GM12875 (cell line): ENCODE data around the gene CDC42BPG.
A peak's percentile ranks its signal among the peaks of the same experiment; 100 is the strongest.

Experiments used
- H3K4me3 ChIP-seq: one replicate; pipeline ENCODE4 v1.5.1; 2011; ENCODE audit warnings: low read depth, low read length, control low read depth
- TF ChIP-seq, protein P1 (sequence below): IDR thresholded peaks from 2 replicates; pipeline ENCODE4 v1.5.1; 2011; ENCODE audit warnings: low read depth, mild to moderate bottlenecking, control low read depth, inconsistent platforms, low read length, moderate library complexity, borderline replicate concordance; ENCODE audit not compliant: insufficient read depth

Gene CDC42BPG

DNA sequence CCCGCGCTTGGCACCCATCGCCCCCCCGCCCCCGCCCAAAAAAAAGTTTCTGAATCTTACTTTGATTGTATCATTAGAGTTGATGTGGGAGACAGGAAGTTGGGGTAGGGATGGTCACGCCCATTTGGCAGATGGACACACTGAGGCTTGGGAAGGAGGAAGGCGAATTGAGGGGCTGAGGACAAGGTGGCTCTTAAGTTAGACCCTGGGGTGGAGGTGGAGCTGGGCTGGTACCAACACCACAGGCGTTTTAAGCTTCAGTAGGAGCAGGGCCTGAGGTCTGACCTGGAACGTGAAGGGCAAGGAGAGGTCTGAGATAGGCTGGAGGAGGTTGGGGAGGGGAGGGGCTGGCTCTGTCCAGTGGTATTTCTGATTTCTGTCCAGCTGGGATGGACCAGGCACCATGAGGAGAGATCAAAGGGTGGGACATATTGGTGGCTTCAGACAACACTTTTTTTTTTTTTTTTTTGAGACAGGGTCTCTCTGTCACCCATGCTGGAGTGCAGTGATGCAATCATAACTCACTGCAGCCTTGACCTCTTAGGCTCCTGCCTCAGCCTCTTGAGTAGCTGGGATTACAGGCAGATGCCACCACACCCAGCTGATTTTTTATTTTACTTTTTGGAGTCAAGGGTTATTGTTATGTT is 799 bp upstream of the CDC42BPG start:
- TF ChIP-seq, protein P1, sequence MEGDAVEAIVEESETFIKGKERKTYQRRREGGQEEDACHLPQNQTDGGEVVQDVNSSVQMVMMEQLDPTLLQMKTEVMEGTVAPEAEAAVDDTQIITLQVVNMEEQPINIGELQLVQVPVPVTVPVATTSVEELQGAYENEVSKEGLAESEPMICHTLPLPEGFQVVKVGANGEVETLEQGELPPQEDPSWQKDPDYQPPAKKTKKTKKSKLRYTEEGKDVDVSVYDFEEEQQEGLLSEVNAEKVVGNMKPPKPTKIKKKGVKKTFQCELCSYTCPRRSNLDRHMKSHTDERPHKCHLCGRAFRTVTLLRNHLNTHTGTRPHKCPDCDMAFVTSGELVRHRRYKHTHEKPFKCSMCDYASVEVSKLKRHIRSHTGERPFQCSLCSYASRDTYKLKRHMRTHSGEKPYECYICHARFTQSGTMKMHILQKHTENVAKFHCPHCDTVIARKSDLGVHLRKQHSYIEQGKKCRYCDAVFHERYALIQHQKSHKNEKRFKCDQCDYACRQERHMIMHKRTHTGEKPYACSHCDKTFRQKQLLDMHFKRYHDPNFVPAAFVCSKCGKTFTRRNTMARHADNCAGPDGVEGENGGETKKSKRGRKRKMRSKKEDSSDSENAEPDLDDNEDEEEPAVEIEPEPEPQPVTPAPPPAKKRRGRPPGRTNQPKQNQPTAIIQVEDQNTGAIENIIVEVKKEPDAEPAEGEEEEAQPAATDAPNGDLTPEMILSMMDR, result no peak
- peak overlapping the region; percentile 45 for H3K4me3 ChIP-seq

DNA sequence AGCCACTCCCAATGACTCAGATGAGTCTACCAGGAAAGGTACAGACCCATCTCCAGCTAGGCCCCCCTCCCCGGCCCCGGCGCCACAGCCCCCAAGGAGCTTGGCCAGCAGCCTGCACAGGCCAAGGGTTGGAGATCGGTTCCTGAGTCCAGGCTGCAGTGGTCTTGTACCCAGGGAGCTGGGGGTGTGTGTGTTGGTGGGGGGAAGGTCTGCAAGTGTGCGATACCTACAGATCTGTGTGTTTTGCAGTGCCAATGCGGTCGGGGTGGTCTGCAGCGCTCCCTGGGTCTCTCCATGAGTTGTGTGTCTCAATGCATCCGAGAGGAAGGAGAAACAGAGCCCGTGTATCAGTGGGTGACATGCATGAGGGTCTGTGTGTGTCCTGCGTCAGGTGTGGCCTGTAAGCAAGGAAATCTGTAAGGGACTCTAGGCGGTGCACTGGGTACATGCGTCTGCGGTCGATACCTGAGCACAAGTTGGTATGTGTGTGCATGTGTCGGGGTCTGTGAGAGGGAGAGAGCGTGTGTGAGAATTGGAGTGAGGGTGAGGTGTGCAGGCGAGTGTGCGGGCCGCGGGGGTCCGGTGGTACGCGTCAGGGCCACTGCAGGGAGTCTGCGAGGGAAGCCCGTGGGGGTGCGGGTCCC is 645 bp downstream of the CDC42BPG start:
- TF ChIP-seq, protein P1, result no peak
- H3K4me3 ChIP-seq, result peak overlapping the region; percentile 34

DNA sequence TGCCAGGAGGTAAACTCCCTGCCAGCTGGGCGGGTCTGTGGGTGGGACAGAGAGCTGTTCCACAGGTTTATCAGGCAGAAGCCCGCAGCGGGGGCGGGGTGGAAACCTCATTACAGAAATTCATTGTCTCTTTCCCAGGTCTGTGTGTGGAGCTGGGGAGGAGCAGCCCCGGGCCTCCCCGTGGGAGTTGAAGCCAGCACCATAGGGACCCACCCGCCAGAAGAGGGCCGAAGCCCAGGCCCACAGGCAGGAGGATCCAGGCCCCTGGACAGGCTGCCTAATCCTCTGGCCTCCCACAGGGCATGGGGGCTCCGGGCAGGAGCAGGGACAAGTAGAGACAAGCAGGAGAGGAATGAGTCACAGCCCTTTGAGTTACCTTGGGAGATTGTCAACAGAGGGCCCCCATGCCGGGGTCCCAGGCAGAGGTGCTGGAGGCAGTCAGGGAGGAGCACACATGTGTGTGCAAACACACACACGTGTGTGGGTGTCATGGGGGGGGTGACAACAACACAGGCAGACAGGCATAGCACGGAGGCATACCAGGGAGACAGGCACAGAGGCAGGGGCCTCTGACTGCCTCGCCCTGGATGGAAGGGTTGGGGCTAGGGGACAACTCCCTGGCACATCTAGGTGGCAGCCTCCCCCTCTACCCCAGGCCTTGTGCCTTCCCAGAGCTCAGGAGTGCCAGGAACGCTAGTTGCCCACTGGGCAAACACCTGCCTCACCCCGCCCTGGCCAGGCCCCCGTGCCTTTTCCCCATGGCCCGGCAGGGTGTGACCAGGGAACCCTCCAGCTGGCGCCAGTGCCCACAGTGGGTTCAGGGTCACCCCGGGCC is 1.4 kb downstream of the CDC42BPG start:
- no peak overlapping the region for H3K4me3 ChIP-seq
- TF ChIP-seq, protein P1, result no peak

DNA sequence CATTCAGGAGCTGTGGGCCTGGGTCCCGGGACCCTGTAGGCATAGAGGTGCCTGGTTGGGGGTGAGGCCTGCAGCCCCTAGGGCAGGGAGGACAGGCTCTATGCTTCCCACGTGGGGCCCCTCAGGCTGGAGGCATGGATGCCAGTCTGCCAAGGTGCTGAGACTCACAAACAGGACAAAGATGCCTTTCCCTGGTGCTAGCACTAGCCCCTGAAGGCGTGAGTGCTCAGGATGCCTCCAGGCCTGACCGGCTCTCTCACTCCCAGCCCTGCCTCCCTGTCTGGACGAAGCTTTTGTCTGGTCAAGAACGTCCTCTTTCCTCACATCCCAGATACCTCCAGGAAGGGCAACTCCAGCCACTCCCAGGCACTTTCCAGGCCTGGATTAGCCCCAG is 2.1 kb downstream of the CDC42BPG start:
- no peak overlapping the region for H3K4me3 ChIP-seq
- TF ChIP-seq, protein P1, result no peak

DNA sequence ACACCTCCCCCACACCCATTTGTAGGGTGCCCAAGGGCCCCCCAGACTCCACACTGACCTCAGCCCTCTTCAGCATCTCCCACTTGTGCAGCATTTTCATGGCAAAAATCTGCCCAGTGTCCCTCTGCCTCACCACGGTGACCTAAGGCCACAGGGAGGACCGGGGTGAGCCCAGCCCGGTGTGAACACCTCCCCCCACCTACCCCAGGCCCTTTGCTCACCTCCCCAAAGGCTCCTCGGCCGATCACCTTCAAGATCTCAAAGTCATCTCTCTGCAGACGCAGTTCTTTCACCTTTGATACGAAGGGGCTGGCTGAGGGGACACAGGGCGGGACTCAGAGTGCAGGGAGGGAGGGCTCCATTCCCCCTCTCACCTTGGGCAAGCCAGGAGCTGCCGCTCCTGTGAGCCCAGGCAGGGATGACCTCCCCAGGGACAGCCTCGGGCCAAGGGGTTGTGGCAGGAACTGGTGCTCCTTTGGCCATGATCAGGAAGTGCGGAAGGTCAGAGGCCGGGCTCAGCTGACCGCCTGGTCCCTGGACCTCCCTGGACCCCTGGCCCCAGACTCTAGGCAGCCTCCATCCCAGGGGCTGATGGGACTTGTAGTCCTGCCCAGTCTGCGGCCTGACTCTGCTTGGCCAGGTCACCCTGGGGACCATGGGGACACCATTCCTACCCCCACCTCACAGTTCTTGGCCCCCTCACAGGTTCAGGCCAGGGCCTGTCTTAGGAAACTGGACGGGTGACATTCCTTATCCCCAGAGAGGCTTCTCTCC is 2.7 kb downstream of the CDC42BPG start:
- H3K4me3 ChIP-seq, result no peak overlapping the region

More for the DNA sequence above, 2.7 kb downstream of the CDC42BPG start:
- TF ChIP-seq, protein P1, result no peak
